ENCODE data around the gene SLC35F3. TPM values are rescaled to one million over a fixed set of nuclear protein-coding genes. Genes with fewer than 3 reads are reported as not detected.

Gene SLC35F3
- total RNA-seq, 1 donor = not detected

DNA sequence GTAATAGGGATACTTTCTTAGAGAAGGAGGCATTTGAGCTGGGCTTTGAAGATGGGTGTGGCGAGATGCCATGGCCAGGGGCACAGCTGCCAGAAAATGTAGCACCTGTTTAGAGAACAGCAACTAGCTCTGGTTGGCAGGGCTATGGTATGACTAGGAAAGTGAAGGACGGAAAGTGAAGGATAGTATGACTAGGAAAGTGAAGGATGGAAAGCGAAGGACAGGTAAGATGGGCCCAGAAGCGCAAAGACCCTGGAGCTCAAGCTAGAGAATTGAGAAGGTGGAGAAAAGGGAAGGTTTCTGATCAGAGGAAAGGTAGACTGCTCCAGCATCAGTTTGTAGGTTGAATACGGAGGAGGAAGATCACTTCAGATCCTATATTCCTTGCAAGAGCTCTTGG, 205.4 kb downstream of the SLC35F3 start:
- Histone ChIP-seq H3K79me2 (ENCODE audit: insufficient read depth, low read length) (no peaks in the 10 kb centered on the region), H4K20me1 (ENCODE audit: insufficient read depth, low read length) (no peaks in the 10 kb centered on the region), H3K4me1 (ENCODE audit: insufficient read depth, low read length) (peaks cover 2% of the 10 kb centered on the region), H3K27me3 (ENCODE audit: insufficient read depth, low read length) (no peaks in the 10 kb centered on the region), H3K9me3 (ENCODE audit: low read depth, low read length) (no peaks in the 10 kb centered on the region), H3K4me2 (ENCODE audit: insufficient read depth, low read length) (no peak overlapping the region), H3K36me3 (ENCODE audit: insufficient read depth, low read length) (no peaks in the 10 kb centered on the region), H3K4me3 (ENCODE audit: insufficient read depth, low read length) (no peak overlapping the region), H2AFZ (ENCODE audit: low read length) (no peak overlapping the region), H3K27ac (ENCODE audit: low read depth, low read length) (no peak overlapping the region)
- DNase-seq (ENCODE audit: insufficient read length, low spot score, missing footprints) = peak; percentile 19
- TF ChIP-seq, protein P1, sequence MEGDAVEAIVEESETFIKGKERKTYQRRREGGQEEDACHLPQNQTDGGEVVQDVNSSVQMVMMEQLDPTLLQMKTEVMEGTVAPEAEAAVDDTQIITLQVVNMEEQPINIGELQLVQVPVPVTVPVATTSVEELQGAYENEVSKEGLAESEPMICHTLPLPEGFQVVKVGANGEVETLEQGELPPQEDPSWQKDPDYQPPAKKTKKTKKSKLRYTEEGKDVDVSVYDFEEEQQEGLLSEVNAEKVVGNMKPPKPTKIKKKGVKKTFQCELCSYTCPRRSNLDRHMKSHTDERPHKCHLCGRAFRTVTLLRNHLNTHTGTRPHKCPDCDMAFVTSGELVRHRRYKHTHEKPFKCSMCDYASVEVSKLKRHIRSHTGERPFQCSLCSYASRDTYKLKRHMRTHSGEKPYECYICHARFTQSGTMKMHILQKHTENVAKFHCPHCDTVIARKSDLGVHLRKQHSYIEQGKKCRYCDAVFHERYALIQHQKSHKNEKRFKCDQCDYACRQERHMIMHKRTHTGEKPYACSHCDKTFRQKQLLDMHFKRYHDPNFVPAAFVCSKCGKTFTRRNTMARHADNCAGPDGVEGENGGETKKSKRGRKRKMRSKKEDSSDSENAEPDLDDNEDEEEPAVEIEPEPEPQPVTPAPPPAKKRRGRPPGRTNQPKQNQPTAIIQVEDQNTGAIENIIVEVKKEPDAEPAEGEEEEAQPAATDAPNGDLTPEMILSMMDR (IDR thresholded peaks at IDR 0.05; ENCODE audit: extremely low read depth, low read depth, low read length) = no peak

DNA sequence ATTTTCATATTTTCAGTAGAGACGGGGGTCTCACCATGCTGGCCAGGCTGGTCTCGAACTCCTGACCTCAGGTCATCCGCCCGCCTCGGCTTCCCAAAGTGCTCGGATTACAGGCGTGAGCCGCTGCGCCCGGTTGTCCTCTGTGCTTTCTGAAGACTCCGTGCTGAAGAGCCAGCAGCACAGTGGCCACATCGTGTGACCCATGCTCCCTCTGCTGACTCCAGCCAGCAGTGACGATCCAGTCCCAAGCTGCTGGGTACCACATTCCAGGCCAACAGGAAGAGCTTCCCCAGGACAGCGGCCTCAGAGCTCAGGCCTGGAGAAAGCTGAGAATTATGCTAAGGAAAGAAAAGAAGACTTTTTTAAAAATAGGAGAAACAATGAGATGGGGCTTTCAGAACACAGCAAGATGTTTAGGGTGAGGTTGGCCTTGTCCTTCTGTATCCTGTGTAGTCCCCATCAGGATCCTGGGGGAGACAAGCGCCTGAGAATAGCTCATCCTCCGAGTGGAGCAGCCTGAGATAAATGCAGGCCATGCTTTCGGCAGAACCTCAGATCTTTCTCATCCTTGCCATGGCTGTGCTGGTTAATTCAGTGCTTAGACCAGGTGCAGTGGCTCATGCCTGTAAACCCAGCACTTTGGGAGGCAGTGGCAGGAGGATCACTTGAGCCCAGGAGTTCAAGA, 207.1 kb downstream of the SLC35F3 start:
- H3K27ac ChIP-seq (ENCODE audit: low read depth, low read length) = no peak overlapping the region
- no peaks in the 10 kb centered on the region for H3K36me3 ChIP-seq (ENCODE audit: insufficient read depth, low read length)
- H3K4me1 ChIP-seq (ENCODE audit: insufficient read depth, low read length) = peaks cover 6% of the 10 kb centered on the region
- no peaks in the 10 kb centered on the region for H3K9me3 ChIP-seq (ENCODE audit: low read depth, low read length)
- TF ChIP-seq, protein P1 (IDR thresholded peaks at IDR 0.05; ENCODE audit: extremely low read depth, low read depth, low read length) = peak; percentile 8
- H4K20me1 ChIP-seq (ENCODE audit: insufficient read depth, low read length) = no peaks in the 10 kb centered on the region
- peaks cover 4% of the 10 kb centered on the region for H3K27me3 ChIP-seq (ENCODE audit: insufficient read depth, low read length)
- no peak overlapping the region for H2AFZ ChIP-seq (ENCODE audit: low read length)
- no peak overlapping the region for H3K4me2 ChIP-seq (ENCODE audit: insufficient read depth, low read length)
- peak; percentile 65 for DNase-seq (ENCODE audit: insufficient read length, low spot score, missing footprints)
- H3K4me3 ChIP-seq (ENCODE audit: insufficient read depth, low read length) = no peak overlapping the region
- no peaks in the 10 kb centered on the region for H3K79me2 ChIP-seq (ENCODE audit: insufficient read depth, low read length)

DNA sequence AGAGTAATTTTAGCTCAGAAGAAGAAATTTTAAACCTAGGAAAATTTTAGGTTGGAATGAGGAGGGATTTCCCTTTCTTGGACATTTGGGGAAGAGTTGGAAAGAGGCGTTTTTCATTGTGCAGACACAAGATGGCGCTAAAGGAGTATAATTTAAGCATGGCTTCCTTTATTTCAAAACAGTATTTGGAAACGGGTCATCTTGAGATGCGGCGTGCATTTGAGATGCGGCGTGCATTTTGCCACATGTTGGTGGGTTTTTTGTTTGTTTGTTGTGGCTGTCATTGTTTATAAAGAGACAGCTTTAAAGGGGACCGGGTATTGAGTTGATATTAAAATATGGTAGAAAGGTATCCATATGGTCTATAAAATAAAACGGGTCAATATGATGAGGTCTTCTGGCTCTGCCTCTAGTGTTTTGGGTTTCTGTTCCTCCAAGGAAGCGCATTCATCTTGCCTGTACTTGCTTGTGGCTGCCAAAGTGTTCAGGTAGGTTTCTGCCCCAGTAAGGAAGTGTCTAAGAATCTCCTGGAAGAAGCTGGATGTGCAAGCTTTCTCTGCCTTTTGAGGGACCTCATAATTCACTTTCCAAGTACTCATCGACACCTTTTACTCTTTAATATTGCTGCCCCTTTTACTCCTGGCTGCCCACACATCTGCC, 210.3 kb downstream of the SLC35F3 start:
- DNase-seq (ENCODE audit: insufficient read length, low spot score, missing footprints) = peak; percentile 58
- Histone ChIP-seq H3K27ac (ENCODE audit: low read depth, low read length) (no peak overlapping the region), H3K79me2 (ENCODE audit: insufficient read depth, low read length) (no peaks in the 10 kb centered on the region), H4K20me1 (ENCODE audit: insufficient read depth, low read length) (no peaks in the 10 kb centered on the region), H2AFZ (ENCODE audit: low read length) (peak overlapping the region; percentile 81), H3K9me3 (ENCODE audit: low read depth, low read length) (no peaks in the 10 kb centered on the region), H3K36me3 (ENCODE audit: insufficient read depth, low read length) (no peaks in the 10 kb centered on the region), H3K27me3 (ENCODE audit: insufficient read depth, low read length) (peaks cover 4% of the 10 kb centered on the region), H3K4me1 (ENCODE audit: insufficient read depth, low read length) (peaks cover 6% of the 10 kb centered on the region), H3K4me2 (ENCODE audit: insufficient read depth, low read length) (peak overlapping the region; percentile 71), H3K4me3 (ENCODE audit: insufficient read depth, low read length) (peak overlapping the region; percentile 57)
- TF ChIP-seq, protein P1 (IDR thresholded peaks at IDR 0.05; ENCODE audit: extremely low read depth, low read depth, low read length) = peak; percentile 76

DNA sequence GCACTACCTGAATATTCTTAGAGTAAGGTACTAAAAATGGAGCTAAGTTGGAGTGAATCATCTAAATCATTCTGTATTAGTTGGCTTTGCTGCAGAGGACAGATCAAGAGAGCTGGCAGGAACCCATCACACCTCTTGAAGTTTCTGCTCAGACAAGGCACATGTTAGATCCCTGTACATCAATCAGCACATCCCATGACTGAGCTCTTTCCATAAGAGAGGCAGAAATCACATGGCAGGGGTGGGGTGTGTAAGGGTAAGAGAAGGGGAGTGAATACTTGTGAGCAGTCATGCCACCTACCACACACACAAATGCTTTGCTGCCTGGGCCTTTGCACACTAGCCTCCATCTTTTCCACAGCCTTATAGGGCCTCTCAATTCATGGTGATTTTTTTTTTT, 214.4 kb downstream of the SLC35F3 start:
- Histone ChIP-seq H4K20me1 (ENCODE audit: insufficient read depth, low read length) (no peaks in the 10 kb centered on the region), H3K27me3 (ENCODE audit: insufficient read depth, low read length) (peaks cover 4% of the 10 kb centered on the region), H3K36me3 (ENCODE audit: insufficient read depth, low read length) (no peaks in the 10 kb centered on the region), H3K27ac (ENCODE audit: low read depth, low read length) (no peak overlapping the region), H3K9me3 (ENCODE audit: low read depth, low read length) (no peaks in the 10 kb centered on the region), H2AFZ (ENCODE audit: low read length) (no peak overlapping the region), H3K79me2 (ENCODE audit: insufficient read depth, low read length) (no peaks in the 10 kb centered on the region), H3K4me1 (ENCODE audit: insufficient read depth, low read length) (peaks cover 6% of the 10 kb centered on the region), H3K4me3 (ENCODE audit: insufficient read depth, low read length) (no peak overlapping the region), H3K4me2 (ENCODE audit: insufficient read depth, low read length) (no peak overlapping the region)
- DNase-seq (ENCODE audit: insufficient read length, low spot score, missing footprints) = no peak
- TF ChIP-seq, protein P1 (IDR thresholded peaks at IDR 0.05; ENCODE audit: extremely low read depth, low read depth, low read length) = no peak
